ENCODE results near the gene SLC41A2.

GRCh38 chr12:104985206-104985605 is 27.1 kb upstream of the SLC41A2 start:
- TF ChIP-seq REST (IDR thresholded peaks at IDR 0.05; ENCODE audit: insufficient read depth in 1 of 2, low read depth in 2 of 2, low read length in 2 of 2) (no peak), SIN3A (IDR thresholded peaks at IDR 0.05; ENCODE audit: borderline replicate concordance, insufficient read depth, low read length) (no peak), POLR2AphosphoS5 (IDR thresholded peaks at IDR 0.05; ENCODE audit: low read depth, low read length) (no peak), TAF1 (IDR thresholded peaks at IDR 0.05; ENCODE audit: borderline replicate concordance, insufficient read depth, low read length) (no peak)
